RWPE2 (cell line): Measurements from ENCODE around the gene STAG1.
"Not testable (repeated sequence)": the region's sequence is repeated elsewhere in the genome, so short reads cannot be mapped to it uniquely, and the experiment has no call there.

Source experiments
- ATAC-seq: fragments of 200-7000 bp; cut with Tn5 transposase; 3 replicates; pipeline ENCODE4 v1.9.1; 2021; ENCODE audit warnings: low read depth
- DNase-seq: peaks from one replicate; pipeline ENCODE4 v3.0.0-alpha.2; 2020; ENCODE audit warnings: low spot score
- H3K27ac ChIP-seq: fragments of 450-650 bp; 2 replicates; pipeline ENCODE4 v1.5.1; 2017; ENCODE audit warnings: mild to moderate bottlenecking; ENCODE audit not compliant: poor library complexity, severe bottlenecking
- H3K27me3 ChIP-seq: fragments of 250-450 bp; sonication (Bioruptor Pico); 2 replicates; pipeline ENCODE4 v1.5.1; 2021; ENCODE audit warnings: mild to moderate bottlenecking, moderate library complexity; ENCODE audit not compliant: insufficient read depth, poor library complexity, severe bottlenecking
- H3K36me3 ChIP-seq: fragments of 250-450 bp; sonication (Bioruptor Pico); 2 replicates; pipeline ENCODE4 v1.5.1; 2020; ENCODE audit warnings: low read depth, mild to moderate bottlenecking, moderate library complexity
- H3K4me1 ChIP-seq: fragments of 250-450 bp; sonication (Bioruptor Pico); 2 replicates; pipeline ENCODE4 v1.5.1; 2021; ENCODE audit warnings: mild to moderate bottlenecking, moderate library complexity; ENCODE audit not compliant: insufficient read depth, poor library complexity, severe bottlenecking
- H3K4me3 ChIP-seq: fragments of 250-450 bp; sonication (Bioruptor Pico); 2 replicates; pipeline ENCODE4 v1.5.1; 2021; ENCODE audit warnings: mild to moderate bottlenecking, moderate library complexity; ENCODE audit not compliant: severe bottlenecking
- H3K9me3 ChIP-seq: fragments of 250-450 bp; sonication (Bioruptor Pico); 2 replicates; pipeline ENCODE4 v1.5.1; 2021; ENCODE audit warnings: mild to moderate bottlenecking, moderate library complexity; ENCODE audit not compliant: severe bottlenecking
- CTCF ChIP-seq: fragments of 450-650 bp; IDR thresholded peaks from one replicate; pipeline ENCODE4 v1.5.1; 2017; ENCODE audit warnings: mild to moderate bottlenecking, moderate library complexity; ENCODE audit not compliant: poor library complexity, severe bottlenecking

STAG1 gene

GRCh38 chr3:136752422-136753325 is 496 bp upstream of the STAG1 start:
- TF ChIP-seq CTCF, result peak; percentile 90
- ATAC-seq, result peak; percentile 90
- Histone ChIP-seq H3K27me3 (no peaks in the 10 kb centered on the region), H3K36me3 (no peaks in the 10 kb centered on the region), H3K4me3 (peak overlapping the region; percentile 87), H3K4me1 (peaks cover 6% of the 10 kb centered on the region), H3K9me3 (no peaks in the 10 kb centered on the region), H3K27ac (peak overlapping the region; percentile 85)
- DNase-seq, result peak; percentile 96

GRCh38 chr3:136751316-136752171 is 634 bp downstream of the STAG1 start:
- peak; percentile 67 for DNase-seq
- Histone ChIP-seq H3K36me3 (no peaks in the 10 kb centered on the region), H3K27ac (peak overlapping the region; percentile 85), H3K27me3 (no peaks in the 10 kb centered on the region), H3K9me3 (no peaks in the 10 kb centered on the region), H3K4me1 (peaks cover 6% of the 10 kb centered on the region), H3K4me3 (peak overlapping the region; percentile 87)
- no peak for TF ChIP-seq CTCF
- peak; percentile 26 for ATAC-seq

- H3K4me1 ChIP-seq, result peaks cover 6% of the 10 kb centered on the region
- H3K9me3 ChIP-seq, result no peaks in the 10 kb centered on the region
- H3K27me3 ChIP-seq, result no peaks in the 10 kb centered on the region
- DNase-seq (no peak), ATAC-seq (no peak)
- no peak for TF ChIP-seq CTCF
- no peaks in the 10 kb centered on the region for H3K36me3 ChIP-seq
- H3K27ac ChIP-seq, result peak overlapping the region; percentile 85
- H3K4me3 ChIP-seq, result peak overlapping the region; percentile 87
These were observed 1.3 kb downstream of the STAG1 start for GRCh38 chr3:136750897-136751315.

GRCh38 chr3:136750209-136750896 is 1.8 kb downstream of the STAG1 start:
- TF ChIP-seq CTCF, result no peak
- ATAC-seq (no peak), DNase-seq (no peak)
- no peaks in the 10 kb centered on the region for H3K27me3 ChIP-seq
- H3K4me3 ChIP-seq, result peak overlapping the region; percentile 87
- H3K36me3 ChIP-seq, result no peaks in the 10 kb centered on the region
- peak overlapping the region; percentile 85 for H3K27ac ChIP-seq
- peaks cover 6% of the 10 kb centered on the region for H3K4me1 ChIP-seq
- H3K9me3 ChIP-seq, result no peaks in the 10 kb centered on the region

GRCh38 chr3:136749602-136750001 is 2.6 kb downstream of the STAG1 start:
- not testable (repeated sequence) for H3K4me3 ChIP-seq, DNase-seq, ATAC-seq, H3K9me3 ChIP-seq, H3K4me1 ChIP-seq, H3K36me3 ChIP-seq, H3K27me3 ChIP-seq
- H3K27ac ChIP-seq, result peak overlapping the region; percentile 85
